Adipose tissue (tissue), 3 donors: ENCODE measurements around the gene SCGB2B2. TPM values are rescaled to one million over a fixed set of nuclear protein-coding genes. Genes with fewer than 3 reads are reported as not detected.
"Not testable (repeated sequence)": the region's sequence is repeated elsewhere in the genome, so short reads cannot be mapped to it uniquely, and the experiment has no call there.

Experiments used
- H3K27ac ChIP-seq: one replicate; pipeline ENCODE4 v1.5.1; 2013; ENCODE audit warnings: low read depth, low read length
- WGBS, 3 donors: extraction: QIAGEN DNeasy Blood & Tissue Kit; methylation state at CpG; one replicate each; pipeline ENCODE4 v1.1.7; 2013; 5-methylcytosine and 5-hydroxymethylcytosine counted together
- polyA plus RNA-seq, 3 donors: library from polyadenylated mRNA; stranded (reverse); fragments of 200-250 nt; gene quantifications; one replicate each; pipeline ENCODE4 v1.2.3, GENCODE V29; 2013
- donor health status: healthy with polysubstance abuse.
- donor health status: Bipolar disorder and iron deficiency.
- donor health status: healthy.

Gene SCGB2B2
- polyA plus RNA-seq, 3 donors: 0.12 to 0.18 TPM; not detected in 1

DNA sequence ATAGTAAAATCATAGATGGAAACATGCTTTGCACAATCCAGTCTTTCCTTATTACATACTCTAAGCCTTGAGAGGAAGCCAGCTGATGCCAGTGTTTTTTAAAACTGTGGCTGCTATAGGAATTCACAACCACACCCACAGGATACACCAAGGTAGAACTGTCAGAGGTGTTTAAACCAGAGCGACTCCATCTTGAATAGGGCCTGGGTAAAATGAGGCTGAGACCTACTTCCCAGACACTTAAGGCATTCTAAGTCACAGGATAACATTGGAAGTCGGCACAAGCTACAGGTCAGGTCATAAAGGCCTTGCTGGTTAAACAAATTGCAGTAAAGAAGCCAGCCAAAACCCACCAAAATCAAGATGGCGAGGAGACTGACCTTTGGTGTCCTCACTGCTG lies 1.7 kb downstream of the SCGB2B2 start:
- 92 to 99% (median 96%) methylated on average over 3 of the region's 3 CpGs for WGBS, 3 donors
- no peak overlapping the region for H3K27ac ChIP-seq

- H3K27ac ChIP-seq: no peak overlapping the region
- WGBS, 3 donors: 72 to 76% (median 76%) methylated on average over 3 of the region's 3 CpGs
These were observed 3.4 kb downstream of the SCGB2B2 start for GRCh38 chr19:34673590-34673989.

GRCh38 chr19:34671972-34672371 lies 5.0 kb downstream of the SCGB2B2 start:
- 90 to 95% (median 91%) methylated on average over 3 of the region's 3 CpGs for WGBS, 3 donors
- H3K27ac ChIP-seq: no peak overlapping the region

DNA sequence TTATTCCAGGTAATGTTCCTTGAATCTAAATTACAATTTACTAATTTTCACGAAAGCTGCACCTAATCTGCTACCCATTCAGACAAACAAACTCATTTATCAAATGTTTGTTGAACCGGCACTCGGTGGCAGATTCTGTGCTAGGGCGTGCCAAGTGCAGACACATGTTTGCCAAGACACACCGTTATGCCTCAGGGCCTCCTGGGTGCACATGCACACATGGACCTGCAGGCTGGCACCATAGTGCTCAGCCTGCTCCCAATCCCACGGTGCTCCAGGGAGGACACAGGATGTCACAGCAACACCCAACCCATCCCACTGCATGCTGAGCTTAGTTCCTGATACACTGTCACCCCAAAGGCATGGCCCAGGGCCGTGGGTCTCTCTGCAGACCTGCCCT lies 7.7 kb downstream of the SCGB2B2 start:
- 40 to 83% (median 74%) methylated on average over 7 of the region's 7 CpGs for WGBS, 3 donors

DNA sequence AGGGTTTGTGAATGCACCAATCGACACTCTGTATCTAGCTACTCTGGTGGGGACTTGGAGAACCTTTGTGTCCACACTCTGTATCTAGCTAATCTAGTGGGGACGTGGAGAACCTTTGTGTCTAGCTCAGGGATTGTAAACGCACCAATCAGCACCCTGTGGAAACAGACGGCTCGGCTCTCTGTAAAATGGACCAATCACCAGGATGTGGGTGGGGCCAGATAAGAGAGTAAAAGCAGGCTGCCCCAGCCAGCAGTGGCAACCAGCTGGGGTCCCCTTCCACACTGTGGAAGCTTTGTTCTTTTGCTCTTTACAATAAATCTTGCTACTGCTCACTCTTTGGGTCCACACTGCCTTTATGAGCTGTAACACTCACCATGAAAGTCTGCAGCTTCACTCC lies 8.3 kb downstream of the SCGB2B2 start:
- not testable (repeated sequence) for H3K27ac ChIP-seq
- 41 to 87% (median 79%) methylated on average over 4 to 5 of the region's 5 CpGs for WGBS, 3 donors

More for the DNA sequence above, 7.7 kb downstream of the SCGB2B2 start:
- H3K27ac ChIP-seq: no peak overlapping the region

DNA sequence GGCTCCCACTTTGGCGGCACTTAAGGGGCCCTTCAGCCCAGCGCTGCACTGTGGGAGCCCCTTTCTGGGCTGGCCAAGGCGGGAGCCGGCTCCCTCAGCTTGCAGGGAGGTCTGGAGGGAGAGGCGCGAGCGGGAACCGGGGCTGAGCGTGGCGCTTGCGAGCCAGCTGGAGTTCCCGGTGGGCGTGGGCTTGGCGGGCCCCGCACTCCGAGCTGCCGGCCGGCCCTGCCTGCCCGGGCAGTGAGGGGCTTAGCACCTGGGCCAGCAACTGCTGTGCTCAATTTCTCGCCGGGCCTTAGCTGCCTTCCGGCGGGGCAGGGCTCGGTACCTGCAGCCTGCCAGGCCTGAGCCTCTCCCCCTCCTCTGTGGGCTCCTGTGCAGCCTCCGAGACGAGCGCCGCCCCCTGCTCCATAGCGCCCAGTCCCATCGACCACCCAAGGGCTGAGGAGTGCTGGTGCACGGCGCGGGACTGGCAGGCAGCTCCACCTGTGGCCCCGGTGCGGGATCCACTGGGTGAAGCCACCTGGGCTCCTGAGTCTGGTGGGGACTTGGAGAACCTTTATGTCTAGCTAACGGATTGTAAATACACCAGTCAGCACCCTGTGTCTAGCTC lies 8.8 kb downstream of the SCGB2B2 start:
- not testable (repeated sequence) for H3K27ac ChIP-seq

DNA sequence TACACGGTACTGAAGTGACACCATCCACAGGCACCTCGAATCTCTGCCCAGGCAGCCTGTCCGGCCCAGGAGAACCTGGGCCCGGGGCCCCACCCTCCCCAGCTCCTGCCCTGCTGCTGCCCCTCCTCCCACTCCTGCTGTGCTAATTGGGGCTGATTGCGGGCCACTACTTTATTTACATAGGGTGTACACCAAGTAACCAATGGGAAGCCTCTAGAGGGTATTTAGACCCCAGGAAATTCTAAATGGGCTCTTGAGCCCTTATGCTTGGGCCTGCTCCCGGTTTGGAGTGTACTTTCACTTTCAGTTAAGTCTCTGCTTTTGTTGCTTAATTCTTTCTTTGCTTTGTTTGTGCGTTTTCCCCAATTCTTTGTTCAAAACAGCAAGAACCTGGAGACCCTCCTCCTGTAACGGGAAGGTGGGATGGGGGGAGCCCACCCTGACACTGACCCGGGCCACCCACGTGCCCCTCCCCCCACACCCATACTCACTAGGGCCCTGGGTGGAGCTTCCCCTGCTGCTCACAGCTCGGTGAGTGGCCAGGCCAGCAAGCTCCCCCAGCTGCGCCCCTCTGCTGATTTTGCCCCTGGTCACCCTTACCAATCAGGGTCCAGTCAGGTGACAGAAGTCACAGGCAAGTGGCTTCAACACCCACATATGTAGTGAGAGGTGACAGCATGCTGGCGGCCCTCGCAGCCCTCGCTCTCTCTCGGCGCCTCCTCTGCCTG lies 9.4 kb downstream of the SCGB2B2 start:
- WGBS, 3 donors: 58 to 63% (median 63%) methylated on average over 17 of the region's 17 CpGs
- no peak overlapping the region for H3K27ac ChIP-seq

More for the DNA sequence above, 8.8 kb downstream of the SCGB2B2 start:
- 96 to 97% (median 97%) methylated on average over 29 to 36 of the region's 36 CpGs for WGBS, 3 donors

DNA sequence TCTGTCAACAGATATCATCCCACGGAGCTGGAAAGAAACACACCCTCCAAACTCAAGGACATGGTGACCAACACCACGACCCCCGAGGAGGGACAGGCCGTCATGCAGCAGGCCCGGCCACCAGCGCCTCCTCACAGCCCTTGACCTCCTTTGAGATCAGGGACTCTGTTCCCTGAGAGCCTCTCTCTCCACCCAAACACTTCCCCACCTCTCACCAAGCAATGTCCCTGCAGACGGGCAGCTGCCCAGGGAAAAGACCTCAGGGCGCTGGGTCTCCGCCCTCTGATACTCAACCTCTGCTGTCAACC lies 10.0 kb downstream of the SCGB2B2 start:
- WGBS, 3 donors: 64 to 89% (median 87%) methylated on average over 9 of the region's 9 CpGs

GRCh38 chr19:34666200-34666957 lies 10.6 kb downstream of the SCGB2B2 start:
- no peak overlapping the region for H3K27ac ChIP-seq
- 91 to 97% (median 94%) methylated on average over 25 of the region's 25 CpGs for WGBS, 3 donors

More for the DNA sequence above, 10.0 kb downstream of the SCGB2B2 start:
- no peak overlapping the region for H3K27ac ChIP-seq

- 66 to 89% (median 81%) methylated on average over 4 of the region's 4 CpGs for WGBS, 3 donors
- not testable (repeated sequence) for H3K27ac ChIP-seq
These were observed 11.7 kb downstream of the SCGB2B2 start for GRCh38 chr19:34665275-34665674.

- WGBS, 3 donors: 83 to 90% (median 88%) methylated on average over 6 of the region's 6 CpGs
These were observed 12.1 kb downstream of the SCGB2B2 start for GRCh38 chr19:34664870-34665269.

GRCh38 chr19:34664168-34664567 lies 12.8 kb downstream of the SCGB2B2 start:
- H3K27ac ChIP-seq: no peak overlapping the region
- WGBS, 3 donors: 37 to 73% (median 64%) methylated on average over 3 of the region's 3 CpGs

More at GRCh38 chr19:34664870-34665269, 12.1 kb downstream of the SCGB2B2 start:
- H3K27ac ChIP-seq: no peak overlapping the region

GRCh38 chr19:34662919-34663318 lies 14.0 kb downstream of the SCGB2B2 start:
- no peak overlapping the region for H3K27ac ChIP-seq
- WGBS, 3 donors: 34 to 45% (median 42%) methylated on average over 5 of the region's 5 CpGs

GRCh38 chr19:34661357-34661756 lies 15.6 kb downstream of the SCGB2B2 start:
- H3K27ac ChIP-seq: no peak overlapping the region
- WGBS, 3 donors: 56 to 86% (median 72%) methylated on average over 3 of the region's 3 CpGs

- no peak overlapping the region for H3K27ac ChIP-seq
- WGBS, 3 donors: 37 to 81% (median 61%) methylated on average over 2 of the region's 2 CpGs
These were observed 21.3 kb downstream of the SCGB2B2 start for GRCh38 chr19:34655651-34656050.

DNA sequence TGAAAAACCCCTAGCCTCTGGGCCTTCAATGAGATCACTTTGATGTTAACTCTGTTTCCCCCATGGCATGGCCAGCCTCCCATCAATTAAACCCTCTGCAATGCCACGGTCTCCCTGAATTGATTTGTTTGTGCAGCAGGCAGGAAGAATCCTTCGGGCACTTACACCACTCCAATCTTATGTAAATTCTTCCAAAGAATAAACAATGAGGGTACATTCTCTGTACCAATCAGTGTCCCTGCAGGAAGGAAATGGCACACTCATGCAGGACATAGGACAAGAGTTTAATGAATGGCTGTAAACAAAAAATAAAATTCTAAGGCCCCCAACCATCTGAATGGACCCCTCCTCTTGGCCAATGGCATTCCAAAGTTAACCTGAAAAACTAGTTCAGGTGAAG lies 22.2 kb downstream of the SCGB2B2 start:
- no peak overlapping the region for H3K27ac ChIP-seq
- WGBS, 3 donors: 18 to 57% (median 55%) methylated on average over 2 of the region's 2 CpGs

DNA sequence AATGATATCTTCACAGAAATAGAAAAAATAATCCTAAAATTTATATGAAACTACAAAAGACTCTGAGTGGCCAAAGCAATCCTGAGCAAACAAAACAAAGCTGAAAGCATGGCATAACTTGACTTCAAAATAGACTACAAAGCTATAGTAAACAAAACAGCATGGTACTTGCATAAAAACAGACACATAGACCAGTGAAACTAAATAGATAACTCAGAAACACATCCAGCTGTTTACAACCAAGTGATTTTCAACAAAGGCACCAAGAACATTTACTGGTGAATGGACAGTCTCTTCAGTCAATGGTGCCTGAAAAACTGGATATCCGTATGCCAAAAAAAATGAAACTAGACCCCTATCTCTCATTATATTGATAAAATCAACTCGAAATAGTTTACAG lies 25.2 kb downstream of the SCGB2B2 start:
- H3K27ac ChIP-seq: no peak overlapping the region
- WGBS, 3 donors: 69 to 74% (median 73%) methylated on average over 2 of the region's 2 CpGs

- no peak overlapping the region for H3K27ac ChIP-seq
- 90 to 92% (median 91%) methylated on average over 9 of the region's 9 CpGs for WGBS, 3 donors
These were observed 26.9 kb downstream of the SCGB2B2 start for GRCh38 chr19:34649886-34650543.

DNA sequence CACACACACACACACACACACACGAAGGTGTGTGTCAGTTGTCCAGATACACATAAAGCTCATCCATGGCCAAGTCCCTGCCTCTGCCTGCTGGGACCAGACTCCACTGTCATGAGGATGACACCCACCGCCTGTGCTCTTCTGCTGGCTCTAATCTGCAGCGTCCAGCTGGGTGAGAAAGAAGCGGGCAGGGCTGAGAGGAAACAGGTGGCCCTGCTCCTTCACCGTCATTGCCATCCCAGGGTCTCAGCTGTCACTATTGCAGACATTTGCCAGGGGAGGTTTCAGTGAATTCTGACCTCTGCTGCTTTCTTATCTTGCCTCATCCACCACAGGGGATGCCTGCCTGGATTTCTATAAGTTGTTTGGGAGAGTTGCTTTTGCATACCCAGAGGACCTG lies 31.4 kb downstream of the SCGB2B2 start:
- H3K27ac ChIP-seq: no peak overlapping the region
- 48 to 54% (median 50%) methylated on average over 5 of the region's 5 CpGs for WGBS, 3 donors
